Gastroesophageal sphincter (tissue), 4 donors: ENCODE measurements around the gene VPS37D. TPM values are rescaled to one million over a fixed set of nuclear protein-coding genes. Genes with fewer than 3 reads are reported as not detected.
A peak's percentile ranks its signal among the peaks of the same experiment; 100 is the strongest.

Experiments
- ATAC-seq: fragments of 150-250 bp; one replicate; pipeline ENCODE4 v1.9.1; 2016; ENCODE audit warnings: mild to moderate bottlenecking, moderate library complexity
- H3K27ac ChIP-seq, 4 donors: fragments of 200-600 bp; sonication (generic) in 3 of 4; 1 replicate in 3 of 4; 2 replicates in 1 of 4; pipeline ENCODE4 v1.5.1; 2016 to 2019
- H3K27me3 ChIP-seq: fragments of 200-600 bp; sonication (generic); one replicate; pipeline ENCODE4 v1.5.1; 2019
- H3K36me3 ChIP-seq, 2 donors: fragments of 200-600 bp; sonication (generic); one replicate each; pipeline ENCODE4 v1.5.1; 2019; ENCODE audit warnings: control low read depth in 1 of 2
- H3K4me1 ChIP-seq, 3 donors: fragments of 200-600 bp; sonication (generic); 1 replicate in 2 of 3; 2 replicates in 1 of 3; pipeline ENCODE4 v1.5.1; 2016 to 2019; ENCODE audit warnings: control low read depth in 2 of 3
- H3K4me3 ChIP-seq, 2 donors: fragments of 200-600 bp; sonication (generic); one replicate each; pipeline ENCODE4 v1.5.1; 2019; ENCODE audit warnings: mild to moderate bottlenecking in 1 of 2, moderate library complexity in 1 of 2
- H3K9me3 ChIP-seq, 3 donors: fragments of 200-600 bp; sonication (generic); one replicate each; pipeline ENCODE4 v1.5.1; 2017 to 2019; ENCODE audit warnings: control low read depth in 2 of 3
- EP300 ChIP-seq: sonication (generic); formaldehyde crosslinking; IDR thresholded peaks from one replicate; pipeline ENCODE4 v1.6.1; 2017; ENCODE audit warnings: antibody characterized with exemption, mild to moderate bottlenecking
- POLR2A ChIP-seq, 2 donors: fragments of 450-650 bp; IDR thresholded peaks; one replicate each; pipeline ENCODE4 v1.6.1; 2017; ENCODE audit warnings: antibody characterized with exemption in 2 of 2, mild to moderate bottlenecking in 2 of 2, moderate library complexity in 1 of 2
- POLR2AphosphoS5 ChIP-seq: sonication (generic); formaldehyde crosslinking; IDR thresholded peaks from one replicate; pipeline ENCODE4 v1.6.1; 2017; ENCODE audit warnings: antibody characterized with exemption
- WGBS, 2 donors: methylation state at CpG; one replicate each; pipeline ENCODE4 v1.1.5; 2018; ENCODE audit warnings: low coverage in 1 of 2; 5-methylcytosine and 5-hydroxymethylcytosine counted together
- total RNA-seq, 4 donors: library from RNA; depleted of rRNA; stranded (reverse); fragments of >200 nt; gene quantifications; one replicate each; pipeline ENCODE4 v1.1.0, GENCODE V29; 2016
- TF ChIP-seq, protein P1 (sequence below), 4 experiments: fragments of 200-600 bp in 2 of 4; fragments of 450-650 bp in 2 of 4; sonication (generic) in 1 of 4; IDR thresholded peaks; one replicate each; pipeline ENCODE4 v1.5.1; 2017 to 2019; ENCODE audit warnings: antibody characterized with exemption in 4 of 4, mild to moderate bottlenecking in 2 of 4, moderate library complexity in 2 of 4

Gene VPS37D
- total RNA-seq, 4 donors from 2014 or later: 2.6 to 7.0 (median 3.2) TPM

- TF ChIP-seq, protein P1, sequence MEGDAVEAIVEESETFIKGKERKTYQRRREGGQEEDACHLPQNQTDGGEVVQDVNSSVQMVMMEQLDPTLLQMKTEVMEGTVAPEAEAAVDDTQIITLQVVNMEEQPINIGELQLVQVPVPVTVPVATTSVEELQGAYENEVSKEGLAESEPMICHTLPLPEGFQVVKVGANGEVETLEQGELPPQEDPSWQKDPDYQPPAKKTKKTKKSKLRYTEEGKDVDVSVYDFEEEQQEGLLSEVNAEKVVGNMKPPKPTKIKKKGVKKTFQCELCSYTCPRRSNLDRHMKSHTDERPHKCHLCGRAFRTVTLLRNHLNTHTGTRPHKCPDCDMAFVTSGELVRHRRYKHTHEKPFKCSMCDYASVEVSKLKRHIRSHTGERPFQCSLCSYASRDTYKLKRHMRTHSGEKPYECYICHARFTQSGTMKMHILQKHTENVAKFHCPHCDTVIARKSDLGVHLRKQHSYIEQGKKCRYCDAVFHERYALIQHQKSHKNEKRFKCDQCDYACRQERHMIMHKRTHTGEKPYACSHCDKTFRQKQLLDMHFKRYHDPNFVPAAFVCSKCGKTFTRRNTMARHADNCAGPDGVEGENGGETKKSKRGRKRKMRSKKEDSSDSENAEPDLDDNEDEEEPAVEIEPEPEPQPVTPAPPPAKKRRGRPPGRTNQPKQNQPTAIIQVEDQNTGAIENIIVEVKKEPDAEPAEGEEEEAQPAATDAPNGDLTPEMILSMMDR (IDR thresholded peaks at IDR 0.05): peak in 2 of 4 experiments; percentile 46 to 56
- TF ChIP-seq EP300: no peak
- 72 to 75% methylated on average over 4 to 13 of the region's 13 CpGs for WGBS, 2 donors
- peaks cover 0 to 87% of the 10 kb centered on the region in 2 donors for H3K36me3 ChIP-seq
Observed at GRCh38 chr7:73701357-73701995, 33.8 kb downstream of the VPS37D start.

GRCh38 chr7:73702226-73702625, 34.6 kb downstream of the VPS37D start:
- Histone ChIP-seq H3K36me3 (peaks cover 0 to 87% of the 10 kb centered on the region in 2 donors), H3K27ac (no peak overlapping the region), H3K27me3 (no peaks in the 10 kb centered on the region), H3K9me3 (no peaks in the 10 kb centered on the region), H3K4me3 (no peak overlapping the region), H3K4me1 (peaks cover 0 to 22% (median 7%) of the 10 kb centered on the region in 3 donors)
- no peak for ATAC-seq
- WGBS, 2 donors: 80% methylated on average over 1 of the region's 8 CpGs; no CpG with 5 or more reads in 1 of the 2 donors
- TF ChIP-seq EP300 (no peak), POLR2AphosphoS5 (no peak), POLR2A (IDR thresholded peaks at IDR 0.05) (no peak)

More at GRCh38 chr7:73701357-73701995, 33.8 kb downstream of the VPS37D start:
- no peak overlapping the region for H3K4me3 ChIP-seq
- no peak overlapping the region for H3K27ac ChIP-seq
- H3K4me1 ChIP-seq: peaks cover 0 to 22% (median 7%) of the 10 kb centered on the region in 3 donors
- H3K27me3 ChIP-seq: no peaks in the 10 kb centered on the region
- no peaks in the 10 kb centered on the region for H3K9me3 ChIP-seq
- ATAC-seq: no peak

- Histone ChIP-seq H3K36me3 (peaks cover 0 to 87% of the 10 kb centered on the region in 2 donors), H3K4me1 (peaks cover 0 to 22% (median 7%) of the 10 kb centered on the region in 3 donors), H3K27ac (no peak overlapping the region), H3K9me3 (no peaks in the 10 kb centered on the region), H3K27me3 (no peaks in the 10 kb centered on the region), H3K4me3 (no peak overlapping the region)
- TF ChIP-seq, protein P1 (IDR thresholded peaks at IDR 0.05): no peak
- TF ChIP-seq EP300 (no peak), POLR2A (IDR thresholded peaks at IDR 0.05) (no peak), POLR2AphosphoS5 (no peak)
- ATAC-seq: no peak
- WGBS, 2 donors: no CpG with 5 or more reads among the region's 18 CpGs
Observed at GRCh38 chr7:73702665-73703064, 35.0 kb downstream of the VPS37D start.

DNA sequence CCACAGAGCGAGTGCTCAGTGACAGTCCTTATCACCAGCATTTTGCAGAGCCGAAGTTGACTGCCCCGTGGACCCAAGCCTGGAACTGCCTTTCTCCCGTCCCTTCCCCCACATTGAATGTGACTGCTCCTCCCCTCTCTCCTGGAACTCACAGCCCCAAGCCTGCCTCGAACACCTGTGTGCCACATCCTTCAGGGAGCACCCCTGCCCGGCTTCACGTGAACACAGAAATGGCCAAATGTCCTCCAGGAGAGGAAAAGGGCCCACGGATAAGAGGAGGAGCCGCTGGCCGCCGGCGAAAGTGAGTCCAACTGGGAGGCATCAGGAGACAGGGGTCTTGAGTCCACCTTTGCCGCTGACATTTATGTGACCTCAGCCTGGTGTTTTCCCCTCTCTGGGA, 35.6 kb downstream of the VPS37D start:
- WGBS, 2 donors: 65 to 80% methylated on average over 2 to 5 of the region's 13 CpGs
- Histone ChIP-seq H3K27ac (no peak overlapping the region), H3K36me3 (peaks cover 0 to 84% of the 10 kb centered on the region in 2 donors), H3K9me3 (no peaks in the 10 kb centered on the region), H3K4me1 (peaks cover 0 to 22% (median 7%) of the 10 kb centered on the region in 3 donors), H3K27me3 (no peaks in the 10 kb centered on the region), H3K4me3 (peak overlapping the region in 1 of 2 donors; percentile 43)
- TF ChIP-seq POLR2AphosphoS5 (no peak), POLR2A (IDR thresholded peaks at IDR 0.05) (no peak), EP300 (no peak)
- TF ChIP-seq, protein P1 (IDR thresholded peaks at IDR 0.05): no peak
- ATAC-seq: no peak

- Histone ChIP-seq H3K27ac (no peak overlapping the region), H3K4me1 (peaks cover 0 to 22% (median 7%) of the 10 kb centered on the region in 3 donors), H3K4me3 (peak overlapping the region in 1 of 2 donors; percentile 43), H3K36me3 (peaks cover 0 to 83% of the 10 kb centered on the region in 2 donors), H3K27me3 (no peaks in the 10 kb centered on the region), H3K9me3 (no peaks in the 10 kb centered on the region)
- TF ChIP-seq POLR2AphosphoS5: no peak
- TF ChIP-seq POLR2A (IDR thresholded peaks at IDR 0.05): no peak
- TF ChIP-seq, protein P1 (IDR thresholded peaks at IDR 0.05): no peak
- TF ChIP-seq EP300: no peak
- peak; percentile 69 for ATAC-seq
- 0 to 33% methylated on average over 1 to 2 of the region's 45 CpGs for WGBS, 2 donors
Observed at GRCh38 chr7:73703757-73704639, 36.4 kb downstream of the VPS37D start.
